Measurements from ENCODE around the gene NCAPG.

DNA sequence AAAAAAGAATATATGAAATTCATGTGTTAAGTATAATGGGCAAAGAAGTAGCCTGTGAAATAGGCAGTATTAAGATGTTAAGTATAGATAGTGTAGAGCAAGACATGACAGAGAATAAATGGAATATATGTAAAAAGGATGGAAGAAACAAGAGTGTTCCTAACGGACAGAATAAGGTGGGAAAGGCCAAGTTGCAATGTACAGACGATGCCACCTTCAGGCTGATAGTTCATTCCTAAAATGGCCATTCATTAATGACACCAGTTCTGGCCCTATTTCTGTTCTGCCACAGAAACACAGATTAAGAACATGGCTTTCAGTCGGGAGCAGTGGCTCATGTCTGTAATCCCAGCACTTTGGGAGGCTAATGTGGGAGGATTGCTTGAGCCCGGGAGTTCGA is 24.9 kb upstream of the NCAPG start:
- TF ChIP-seq, protein P1, sequence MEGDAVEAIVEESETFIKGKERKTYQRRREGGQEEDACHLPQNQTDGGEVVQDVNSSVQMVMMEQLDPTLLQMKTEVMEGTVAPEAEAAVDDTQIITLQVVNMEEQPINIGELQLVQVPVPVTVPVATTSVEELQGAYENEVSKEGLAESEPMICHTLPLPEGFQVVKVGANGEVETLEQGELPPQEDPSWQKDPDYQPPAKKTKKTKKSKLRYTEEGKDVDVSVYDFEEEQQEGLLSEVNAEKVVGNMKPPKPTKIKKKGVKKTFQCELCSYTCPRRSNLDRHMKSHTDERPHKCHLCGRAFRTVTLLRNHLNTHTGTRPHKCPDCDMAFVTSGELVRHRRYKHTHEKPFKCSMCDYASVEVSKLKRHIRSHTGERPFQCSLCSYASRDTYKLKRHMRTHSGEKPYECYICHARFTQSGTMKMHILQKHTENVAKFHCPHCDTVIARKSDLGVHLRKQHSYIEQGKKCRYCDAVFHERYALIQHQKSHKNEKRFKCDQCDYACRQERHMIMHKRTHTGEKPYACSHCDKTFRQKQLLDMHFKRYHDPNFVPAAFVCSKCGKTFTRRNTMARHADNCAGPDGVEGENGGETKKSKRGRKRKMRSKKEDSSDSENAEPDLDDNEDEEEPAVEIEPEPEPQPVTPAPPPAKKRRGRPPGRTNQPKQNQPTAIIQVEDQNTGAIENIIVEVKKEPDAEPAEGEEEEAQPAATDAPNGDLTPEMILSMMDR (IDR thresholded peaks at IDR 0.05; ENCODE audit: insufficient read depth, low read length), result no peak
- TF ChIP-seq POLR2AphosphoS5 (IDR thresholded peaks at IDR 0.05; ENCODE audit: low read depth) (no peak), GABPA (IDR thresholded peaks at IDR 0.05; ENCODE audit: low read depth) (no peak)
- TF ChIP-seq, protein P2, sequence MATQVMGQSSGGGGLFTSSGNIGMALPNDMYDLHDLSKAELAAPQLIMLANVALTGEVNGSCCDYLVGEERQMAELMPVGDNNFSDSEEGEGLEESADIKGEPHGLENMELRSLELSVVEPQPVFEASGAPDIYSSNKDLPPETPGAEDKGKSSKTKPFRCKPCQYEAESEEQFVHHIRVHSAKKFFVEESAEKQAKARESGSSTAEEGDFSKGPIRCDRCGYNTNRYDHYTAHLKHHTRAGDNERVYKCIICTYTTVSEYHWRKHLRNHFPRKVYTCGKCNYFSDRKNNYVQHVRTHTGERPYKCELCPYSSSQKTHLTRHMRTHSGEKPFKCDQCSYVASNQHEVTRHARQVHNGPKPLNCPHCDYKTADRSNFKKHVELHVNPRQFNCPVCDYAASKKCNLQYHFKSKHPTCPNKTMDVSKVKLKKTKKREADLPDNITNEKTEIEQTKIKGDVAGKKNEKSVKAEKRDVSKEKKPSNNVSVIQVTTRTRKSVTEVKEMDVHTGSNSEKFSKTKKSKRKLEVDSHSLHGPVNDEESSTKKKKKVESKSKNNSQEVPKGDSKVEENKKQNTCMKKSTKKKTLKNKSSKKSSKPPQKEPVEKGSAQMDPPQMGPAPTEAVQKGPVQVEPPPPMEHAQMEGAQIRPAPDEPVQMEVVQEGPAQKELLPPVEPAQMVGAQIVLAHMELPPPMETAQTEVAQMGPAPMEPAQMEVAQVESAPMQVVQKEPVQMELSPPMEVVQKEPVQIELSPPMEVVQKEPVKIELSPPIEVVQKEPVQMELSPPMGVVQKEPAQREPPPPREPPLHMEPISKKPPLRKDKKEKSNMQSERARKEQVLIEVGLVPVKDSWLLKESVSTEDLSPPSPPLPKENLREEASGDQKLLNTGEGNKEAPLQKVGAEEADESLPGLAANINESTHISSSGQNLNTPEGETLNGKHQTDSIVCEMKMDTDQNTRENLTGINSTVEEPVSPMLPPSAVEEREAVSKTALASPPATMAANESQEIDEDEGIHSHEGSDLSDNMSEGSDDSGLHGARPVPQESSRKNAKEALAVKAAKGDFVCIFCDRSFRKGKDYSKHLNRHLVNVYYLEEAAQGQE (IDR thresholded peaks at IDR 0.05; ENCODE audit: insufficient replicate concordance, low read depth), result no peak

Measured in HL-60 (cell line).